Activated CD8-positive, alpha-beta memory T cell treated with anti-CD3 and anti-CD28 coated beads, Interleukin-2, amount 10 ng/mL, durations not matched to agents 7 days and 5 days (primary cell): ENCODE measurements around the gene OR2AG2. TPM values are rescaled to one million over a fixed set of nuclear protein-coding genes. Genes with fewer than 3 reads are reported as not detected.

Source experiments
- ATAC-seq: fragments of 150-1000 bp; cut with Tn5 transposase; one replicate; pipeline ENCODE4 v1.10.0; 2021; ENCODE audit warnings: moderate library complexity
- CTCF ChIA-PET: fragments of 350-600 bp; sonication (Branson Sonifier 250); formaldehyde crosslinking; loops from one replicate; lab custom pipeline; 2021; ENCODE audit warnings: antibody characterized with exemption; lab: Charles Lee
- DNase-seq: peaks from one replicate; pipeline ENCODE4 v3.0.0-alpha.2; 2020
- H3K27ac Mint-ChIP-seq: one replicate; pipeline ENCODE4 v1.8.0; 2021; ENCODE audit warnings: mild to moderate bottlenecking, mixed read lengths
- H3K27me3 Mint-ChIP-seq: one replicate; pipeline ENCODE4 v1.8.0; 2021; ENCODE audit warnings: mixed read lengths
- H3K36me3 Mint-ChIP-seq: one replicate; pipeline ENCODE4 v1.8.0; 2021; ENCODE audit warnings: mild to moderate bottlenecking, mixed read lengths
- H3K4me1 Mint-ChIP-seq: one replicate; pipeline ENCODE4 v1.8.0; 2021; ENCODE audit warnings: mixed read lengths
- H3K4me3 Mint-ChIP-seq: one replicate; pipeline ENCODE4 v1.8.0; 2021; ENCODE audit warnings: mild to moderate bottlenecking, moderate library complexity, mixed read lengths
- H3K9me3 Mint-ChIP-seq: one replicate; pipeline ENCODE4 v1.8.0; 2022; ENCODE audit warnings: low read depth, mixed read lengths
- total RNA-seq, 2 experiments: library from RNA; stranded (reverse); gene quantifications; one replicate each; pipeline ENCODE4 v1.2.3, GENCODE V29; 2021

Gene OR2AG2
- total RNA-seq, 2 experiments from 2014 or later = not detected

DNA sequence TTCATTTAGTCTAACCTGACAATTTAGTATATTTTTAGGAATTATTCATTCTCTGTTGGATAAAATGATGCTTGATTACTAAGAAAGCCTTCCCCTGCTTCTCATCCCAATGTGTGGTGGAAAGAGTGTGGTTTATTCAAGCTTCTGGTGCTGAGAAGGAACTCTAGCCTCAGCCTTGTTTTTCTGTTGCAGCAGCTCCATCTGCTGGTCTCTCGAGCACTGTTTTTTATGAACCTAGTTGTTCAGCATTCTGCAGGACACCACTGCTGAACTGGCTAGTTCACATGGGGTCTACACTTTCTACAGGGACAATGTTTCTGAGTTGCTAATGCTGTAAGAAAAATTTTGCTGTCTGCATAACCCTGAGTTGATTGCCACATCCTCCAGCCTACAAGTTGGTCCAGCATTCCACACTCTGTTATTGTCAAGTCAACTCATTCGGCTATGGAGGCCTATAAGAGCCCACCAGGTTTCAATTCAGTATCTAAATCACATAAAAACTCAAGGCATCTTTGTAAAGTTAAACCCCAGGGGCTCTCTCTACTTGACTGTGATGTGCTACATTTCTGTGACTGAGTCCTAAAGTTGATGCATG is 14.3 kb downstream of the OR2AG2 start:
- ATAC-seq = peak; percentile 88
- CTCF ChIA-PET = interaction anchor here (0.6 to 16.3 kb wide), 16 partner anchors 12 to 378 kb away, joined by 3 to 357 read pairs (median 4); partner anchors contain the start of genes MRPL17 and OR2AG2

DNA sequence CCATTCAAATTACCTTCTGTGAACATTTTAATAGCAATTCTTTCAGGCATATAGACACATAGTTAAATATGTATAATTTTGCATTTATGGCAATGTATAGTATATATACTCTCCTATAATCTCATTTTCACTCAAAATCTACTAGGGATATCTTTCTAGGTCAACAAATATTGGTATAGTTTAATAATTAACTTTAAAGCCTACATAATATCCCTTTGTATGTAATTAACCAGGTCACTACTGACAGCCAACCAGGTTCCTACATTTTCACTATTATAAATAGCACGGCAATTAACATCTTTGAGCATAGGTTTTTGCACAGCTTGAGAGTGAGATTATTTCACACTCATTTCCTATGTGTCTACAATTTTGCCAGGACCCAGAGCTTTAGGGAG is 15.8 kb downstream of the OR2AG2 start:
- no peak for ATAC-seq
- Mint-ChIP-seq H3K27ac (no peak overlapping the region), H3K4me3 (no peak overlapping the region), H3K4me1 (peaks cover 1% of the 10 kb centered on the region), H3K27me3 (peaks cover 2% of the 10 kb centered on the region), H3K36me3 (no peaks in the 10 kb centered on the region), H3K9me3 (no peaks in the 10 kb centered on the region)
- CTCF ChIA-PET = interaction anchor here (0.9 to 16.3 kb wide), 16 partner anchors 10 to 939 kb away, joined by 3 to 357 read pairs (median 6); partner anchors contain the start of genes MRPL17 and TAF10
- no peak for DNase-seq

More for the DNA sequence above, 14.3 kb downstream of the OR2AG2 start:
- no peak overlapping the region for H3K27ac Mint-ChIP-seq
- no peaks in the 10 kb centered on the region for H3K36me3 Mint-ChIP-seq
- DNase-seq = peak; percentile 72
- H3K27me3 Mint-ChIP-seq = peaks cover 4% of the 10 kb centered on the region
- no peak overlapping the region for H3K4me3 Mint-ChIP-seq
- no peaks in the 10 kb centered on the region for H3K9me3 Mint-ChIP-seq
- H3K4me1 Mint-ChIP-seq = peaks cover 1% of the 10 kb centered on the region

DNA sequence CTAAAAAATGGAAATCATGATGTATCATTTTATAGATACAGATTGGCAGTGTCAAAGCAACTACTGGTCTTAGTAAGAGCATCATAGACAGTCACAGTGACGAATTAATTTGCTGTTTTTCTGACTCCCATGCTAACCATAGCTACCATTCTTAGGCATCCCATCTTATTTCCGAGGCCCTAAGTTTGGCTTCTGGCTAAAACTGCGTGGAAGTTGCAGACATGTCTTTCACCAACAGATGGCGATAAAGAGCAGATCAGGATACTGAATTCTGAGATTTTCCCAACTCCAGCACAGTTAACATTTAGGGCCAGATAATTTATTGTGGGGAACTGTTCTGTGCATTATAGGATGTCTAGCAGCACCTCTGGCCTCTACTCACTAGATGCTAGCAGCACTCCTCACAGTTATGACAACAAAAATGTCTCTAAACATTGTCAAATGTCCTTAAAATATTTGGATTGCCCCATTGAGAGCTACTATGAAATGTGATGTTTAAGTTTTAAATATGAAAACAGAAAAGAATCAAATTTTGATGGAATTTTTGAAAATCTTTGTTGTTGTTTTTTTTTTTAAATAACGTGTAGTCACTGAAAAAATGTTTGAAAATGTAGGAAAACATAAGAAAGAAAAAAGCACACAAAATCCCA is 16.3 kb downstream of the OR2AG2 start:
- DNase-seq (peak; percentile 51), ATAC-seq (peak; percentile 63)
- H3K27ac Mint-ChIP-seq = no peak overlapping the region
- H3K36me3 Mint-ChIP-seq = no peaks in the 10 kb centered on the region
- H3K9me3 Mint-ChIP-seq = no peaks in the 10 kb centered on the region
- H3K27me3 Mint-ChIP-seq = peaks cover 1% of the 10 kb centered on the region
- CTCF ChIA-PET = interaction anchor here (0.9 to 16.3 kb wide), 20 partner anchors 10 to 940 kb away, joined by 3 to 357 read pairs (median 5); partner anchors contain the start of genes MRPL17 and TAF10
- H3K4me3 Mint-ChIP-seq = no peak overlapping the region
- H3K4me1 Mint-ChIP-seq = peaks cover 5% of the 10 kb centered on the region

DNA sequence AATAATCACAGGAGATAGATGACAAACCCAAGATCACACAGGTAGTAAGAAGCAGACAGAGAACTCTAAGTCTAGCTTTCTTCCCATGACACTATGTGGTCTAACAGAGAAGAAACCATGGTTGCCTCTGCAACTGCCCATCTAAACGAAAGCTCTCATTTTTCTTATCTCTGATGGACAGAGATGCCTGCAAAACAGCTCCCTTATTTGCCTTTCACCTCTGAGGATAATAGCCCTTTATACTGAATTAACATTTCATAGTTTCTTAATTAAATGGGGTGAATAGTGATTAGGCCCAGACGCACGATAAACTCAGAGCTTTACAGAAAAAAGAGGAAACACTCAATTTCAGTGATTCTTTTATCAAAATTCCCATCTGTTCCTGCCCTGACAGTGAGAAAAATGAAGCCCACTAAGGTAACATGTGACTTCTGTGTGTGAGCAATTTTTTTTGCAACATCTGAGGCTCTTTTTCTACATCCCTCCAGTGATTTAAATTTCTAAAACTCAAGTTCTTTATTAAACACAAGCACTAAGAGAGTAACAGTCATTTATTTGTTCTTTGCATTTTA is 24.6 kb downstream of the OR2AG2 start:
- CTCF ChIA-PET = interaction anchor here (1.1 to 17.1 kb wide), 9 partner anchors 6 to 368 kb away, joined by 3 to 357 read pairs (median 6); partner anchors contain the start of genes ILK, MRPL17 and TPP1
- Mint-ChIP-seq H3K27ac (no peak overlapping the region), H3K4me1 (peaks cover 23% of the 10 kb centered on the region), H3K9me3 (no peaks in the 10 kb centered on the region), H3K27me3 (no peaks in the 10 kb centered on the region), H3K36me3 (peaks cover 12% of the 10 kb centered on the region), H3K4me3 (no peak overlapping the region)
- ATAC-seq (no peak), DNase-seq (no peak)

DNA sequence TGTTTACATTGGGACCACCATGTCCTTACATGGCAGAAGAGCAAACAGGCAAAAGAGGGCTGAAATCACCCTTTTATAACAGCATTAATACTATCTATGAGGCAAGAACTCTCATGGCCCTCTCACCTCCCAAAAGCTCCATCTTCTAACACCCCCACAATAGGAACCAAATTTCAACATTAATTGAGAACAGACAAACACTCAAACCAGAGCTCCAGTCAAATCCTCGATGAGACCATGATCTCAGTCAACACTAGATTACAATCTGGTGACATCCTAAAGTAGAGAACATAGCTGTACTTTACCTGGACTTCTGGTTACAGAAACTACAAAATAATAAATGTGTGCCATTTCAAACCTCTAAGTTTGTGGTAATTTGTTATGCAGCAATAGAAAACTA is 25.1 kb downstream of the OR2AG2 start:
- no peaks in the 10 kb centered on the region for H3K27me3 Mint-ChIP-seq
- ATAC-seq = no peak
- H3K27ac Mint-ChIP-seq = no peak overlapping the region
- no peak overlapping the region for H3K4me3 Mint-ChIP-seq
- peaks cover 17% of the 10 kb centered on the region for H3K36me3 Mint-ChIP-seq
- no peaks in the 10 kb centered on the region for H3K9me3 Mint-ChIP-seq
- no peak for DNase-seq
- CTCF ChIA-PET = interaction anchor here (1.1 to 17.1 kb wide), 11 partner anchors 5 to 367 kb away, joined by 3 to 357 read pairs (median 6); partner anchors contain the start of genes ILK, MRPL17 and TPP1
- H3K4me1 Mint-ChIP-seq = peaks cover 28% of the 10 kb centered on the region

DNA sequence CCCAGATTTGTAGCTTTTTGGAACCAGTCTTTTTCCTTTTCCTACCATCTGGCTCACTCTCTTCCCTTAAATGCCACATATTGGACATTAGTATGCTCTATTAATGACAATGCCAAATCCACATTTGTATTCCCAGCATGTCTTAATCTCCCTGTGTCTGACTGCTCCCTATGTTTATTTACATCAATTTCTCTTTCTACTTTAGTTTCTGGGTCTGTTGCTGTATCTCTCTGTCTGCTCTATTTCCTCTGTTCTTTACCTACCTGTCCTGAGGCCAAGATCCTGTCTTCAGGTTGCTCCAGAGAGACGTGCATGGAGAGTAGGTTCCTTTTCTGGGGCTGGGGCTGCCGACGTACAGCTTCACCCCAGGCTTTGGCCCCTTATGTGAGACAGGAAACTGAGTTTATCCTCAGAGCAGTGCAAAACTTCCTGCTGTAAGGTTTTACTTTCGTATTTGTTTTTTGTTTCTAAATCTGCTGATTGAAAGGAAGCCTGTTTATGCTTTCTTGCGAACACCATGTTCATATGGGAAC is 25.6 kb downstream of the OR2AG2 start:
- CTCF ChIA-PET = interaction anchor here (0.8 to 17.1 kb wide), 15 partner anchors 5 to 426 kb away, joined by 3 to 357 read pairs (median 5); partner anchors contain the start of genes CAVIN3, ILK, MRPL17 and TAF10
- ATAC-seq (peak; percentile 89), DNase-seq (peak; percentile 68)
- no peak overlapping the region for H3K4me3 Mint-ChIP-seq
- peaks cover 30% of the 10 kb centered on the region for H3K4me1 Mint-ChIP-seq
- no peaks in the 10 kb centered on the region for H3K9me3 Mint-ChIP-seq
- no peak overlapping the region for H3K27ac Mint-ChIP-seq
- H3K36me3 Mint-ChIP-seq = peaks cover 18% of the 10 kb centered on the region
- H3K27me3 Mint-ChIP-seq = no peaks in the 10 kb centered on the region

DNA sequence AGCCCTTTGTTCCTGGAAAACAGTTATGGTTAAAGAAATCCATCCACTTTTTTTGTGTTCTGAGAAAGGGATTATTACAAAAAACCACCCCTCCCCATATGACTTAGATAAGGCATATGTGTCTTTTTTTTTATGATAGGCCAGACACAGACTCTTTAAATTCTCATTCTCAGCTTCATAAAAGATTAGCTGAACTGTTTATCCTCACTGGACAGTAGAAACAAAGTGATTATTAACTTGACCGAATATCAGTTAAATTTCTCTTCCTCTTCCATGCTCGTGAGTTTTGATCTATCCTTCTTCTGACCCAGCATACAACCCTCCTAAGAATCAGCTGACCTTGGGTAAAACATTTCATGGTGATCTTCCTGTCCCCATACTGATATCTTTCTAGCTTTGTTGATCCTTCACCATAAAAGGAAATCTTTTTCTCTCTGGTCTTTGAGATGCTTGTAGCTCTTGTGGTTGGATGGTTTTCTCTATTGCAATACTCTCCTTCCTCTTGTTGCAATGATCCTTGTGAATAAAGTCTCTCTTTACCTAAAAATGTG is 26.2 kb downstream of the OR2AG2 start:
- Mint-ChIP-seq H3K4me3 (no peak overlapping the region), H3K36me3 (peaks cover 22% of the 10 kb centered on the region), H3K9me3 (no peaks in the 10 kb centered on the region), H3K4me1 (peaks cover 30% of the 10 kb centered on the region), H3K27me3 (no peaks in the 10 kb centered on the region), H3K27ac (no peak overlapping the region)
- CTCF ChIA-PET = interaction anchor here (0.7 to 17.1 kb wide), 14 partner anchors 4 to 425 kb away, joined by 3 to 357 read pairs (median 6); partner anchors contain the start of genes CAVIN3, ILK, MRPL17 and TAF10
- ATAC-seq = peak; percentile 55
- no peak for DNase-seq

DNA sequence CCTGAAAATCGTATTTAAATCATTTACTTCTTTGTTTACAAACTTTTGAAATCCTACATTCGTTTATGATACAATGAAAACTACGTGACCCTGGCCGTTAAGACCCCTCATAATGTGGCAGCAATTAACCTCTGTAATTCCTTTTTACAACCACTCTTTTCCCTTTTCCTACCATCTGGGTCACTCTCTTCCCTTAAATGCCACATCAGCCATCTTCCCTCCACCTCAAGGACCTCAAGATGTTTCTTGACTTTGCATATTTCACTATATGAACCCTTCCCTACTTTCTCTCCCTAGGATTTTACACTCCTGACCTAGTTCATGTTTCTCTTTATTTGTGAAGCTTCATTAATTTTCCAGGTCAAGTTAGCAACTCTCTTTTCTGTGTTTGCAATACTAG is 26.8 kb downstream of the OR2AG2 start:
- DNase-seq = no peak
- no peak overlapping the region for H3K27ac Mint-ChIP-seq
- no peak overlapping the region for H3K4me3 Mint-ChIP-seq
- peaks cover 33% of the 10 kb centered on the region for H3K4me1 Mint-ChIP-seq
- CTCF ChIA-PET = interaction anchor here (0.7 to 17.1 kb wide), 8 partner anchors 4 to 425 kb away, joined by 3 to 357 read pairs (median 6); partner anchors contain the start of genes CAVIN3 and TAF10
- ATAC-seq = no peak
- H3K9me3 Mint-ChIP-seq = no peaks in the 10 kb centered on the region
- no peaks in the 10 kb centered on the region for H3K27me3 Mint-ChIP-seq
- H3K36me3 Mint-ChIP-seq = peaks cover 22% of the 10 kb centered on the region

DNA sequence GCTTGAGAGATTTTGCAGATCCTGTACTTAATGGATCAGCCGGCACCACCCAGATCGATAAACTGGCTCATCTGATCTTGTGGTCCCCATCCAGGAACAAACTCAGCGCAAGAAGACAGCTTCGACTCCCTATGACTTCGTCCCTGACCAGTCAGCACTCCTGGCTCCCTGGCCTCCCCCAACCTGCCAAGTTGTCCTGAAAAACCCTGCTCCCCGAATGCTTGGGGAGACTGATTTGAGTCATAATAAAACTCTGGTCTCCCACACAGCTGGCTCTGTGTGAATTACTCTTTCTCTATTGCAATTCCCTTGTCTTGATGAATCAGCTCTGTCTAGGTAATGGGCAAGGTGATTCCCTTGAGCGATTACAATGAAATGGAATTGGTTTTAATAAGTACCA is 29.5 kb downstream of the OR2AG2 start:
- H3K4me3 Mint-ChIP-seq = no peak overlapping the region
- H3K36me3 Mint-ChIP-seq = peaks cover 31% of the 10 kb centered on the region
- H3K27me3 Mint-ChIP-seq = no peaks in the 10 kb centered on the region
- CTCF ChIA-PET = interaction anchor here (1.2 to 17.1 kb wide), 3 partner anchors 8 to 138 kb away, joined by 3 to 357 read pairs (median 3); partner anchors contain the start of gene ILK
- no peaks in the 10 kb centered on the region for H3K9me3 Mint-ChIP-seq
- peak overlapping the region; percentile 76 for H3K27ac Mint-ChIP-seq
- H3K4me1 Mint-ChIP-seq = peaks cover 50% of the 10 kb centered on the region
- DNase-seq (peak; percentile 53), ATAC-seq (no peak)

DNA sequence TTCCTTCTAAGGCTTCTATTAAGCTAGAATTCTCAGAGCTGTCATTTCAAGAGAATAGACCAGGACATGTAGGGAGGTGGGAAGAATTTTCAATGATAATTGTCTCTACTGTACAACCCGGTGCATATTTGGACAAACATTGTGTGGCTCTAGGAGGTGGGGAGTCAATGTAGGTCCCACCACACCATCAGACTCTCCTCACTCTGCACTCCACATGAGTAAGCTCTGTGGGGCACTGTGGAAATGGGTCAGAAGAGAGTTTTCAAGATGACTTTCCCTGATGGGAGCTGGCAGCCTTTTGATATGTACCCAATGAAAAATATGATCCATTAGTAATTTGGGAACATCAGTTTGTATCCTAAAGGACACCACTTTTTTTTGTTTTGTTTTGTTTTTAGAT is 33.2 kb downstream of the OR2AG2 start:
- Mint-ChIP-seq H3K4me1 (peaks cover 86% of the 10 kb centered on the region), H3K9me3 (no peaks in the 10 kb centered on the region), H3K36me3 (peaks cover 54% of the 10 kb centered on the region), H3K27me3 (no peaks in the 10 kb centered on the region), H3K27ac (peak overlapping the region; percentile 64), H3K4me3 (no peak overlapping the region)
- no peak for ATAC-seq
- CTCF ChIA-PET = interaction anchor here (0.7 to 17.1 kb wide), 8 partner anchors 10 to 360 kb away, joined by 3 to 357 read pairs (median 4); no protein-coding TSS in a partner anchor
- no peak for DNase-seq

DNA sequence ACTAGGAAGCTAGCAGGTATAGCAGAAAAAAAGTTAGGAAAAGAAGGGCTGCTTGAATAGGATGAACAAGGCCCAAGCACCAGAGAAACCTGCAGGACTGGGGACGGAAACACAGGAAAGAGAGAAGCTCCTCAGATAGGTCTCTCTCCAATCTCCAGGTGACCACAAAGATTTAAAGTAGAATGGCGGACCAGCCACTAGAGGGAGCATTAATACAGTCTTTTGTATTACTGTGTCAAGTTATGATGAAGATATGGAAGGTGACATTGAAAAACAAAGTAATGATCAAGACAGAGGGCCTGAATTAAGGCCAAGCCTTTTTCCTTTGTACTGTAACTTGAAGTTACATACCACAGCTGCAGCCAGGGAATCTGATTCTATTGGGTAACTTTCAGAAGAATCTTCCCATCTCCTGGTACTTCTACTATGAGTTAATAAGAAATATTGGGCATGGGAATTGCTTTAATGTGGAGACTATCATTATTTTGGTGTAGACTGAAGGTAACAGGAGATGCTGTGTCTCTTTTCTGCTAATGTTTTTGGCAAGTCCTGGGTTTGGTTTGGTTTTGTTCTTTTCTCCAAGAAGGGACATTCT is 33.8 kb downstream of the OR2AG2 start:
- Mint-ChIP-seq H3K9me3 (no peaks in the 10 kb centered on the region), H3K4me3 (no peak overlapping the region), H3K4me1 (peaks cover 88% of the 10 kb centered on the region), H3K27me3 (no peaks in the 10 kb centered on the region), H3K27ac (peak overlapping the region; percentile 64), H3K36me3 (peaks cover 56% of the 10 kb centered on the region)
- CTCF ChIA-PET = interaction anchor here (0.7 to 17.1 kb wide), 18 partner anchors 9 to 414 kb away, joined by 3 to 357 read pairs (median 4); no protein-coding TSS in a partner anchor
- ATAC-seq = peak; percentile 82
- DNase-seq = peak; percentile 77

DNA sequence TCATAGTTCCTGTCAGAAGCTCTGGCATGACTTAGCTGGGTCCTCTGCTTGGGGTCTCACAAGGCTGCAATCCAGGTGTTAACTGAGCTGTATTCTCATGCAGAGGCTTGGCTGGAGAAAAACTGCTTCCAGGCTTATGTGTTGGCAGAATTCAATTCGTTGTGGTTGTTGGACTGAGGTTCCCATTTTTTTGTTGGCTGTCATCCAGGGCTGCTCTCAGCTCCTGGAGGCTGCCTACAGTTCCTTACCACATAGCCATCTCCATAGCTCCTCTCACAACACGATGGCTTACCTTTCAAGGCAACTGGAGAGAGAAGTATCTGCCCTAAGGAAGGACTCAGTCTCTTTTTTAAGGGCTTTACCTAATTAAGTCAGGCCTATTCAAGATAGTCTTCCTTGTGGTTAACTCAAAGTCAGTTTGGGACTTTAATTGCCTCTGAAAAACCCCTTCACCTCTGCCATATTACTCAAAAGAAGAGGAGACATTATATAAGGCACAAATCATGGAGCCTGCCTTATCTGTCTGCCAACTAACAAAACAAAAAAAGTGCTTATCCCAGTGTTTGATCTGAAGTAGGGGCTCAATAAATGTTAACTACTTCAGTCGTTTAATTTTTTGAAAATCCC is 35.2 kb downstream of the OR2AG2 start:
- Mint-ChIP-seq H3K9me3 (no peaks in the 10 kb centered on the region), H3K27me3 (no peaks in the 10 kb centered on the region)

More for the DNA sequence above, 35.2 kb downstream of the OR2AG2 start:
- ATAC-seq (no peak), DNase-seq (no peak)
- CTCF ChIA-PET = interaction anchor here (1.3 to 17.1 kb wide), 6 partner anchors 8 to 76 kb away, joined by 3 to 357 read pairs (median 8); no protein-coding TSS in a partner anchor
- no peak overlapping the region for H3K4me3 Mint-ChIP-seq
- H3K4me1 Mint-ChIP-seq = peaks cover 79% of the 10 kb centered on the region
- H3K27ac Mint-ChIP-seq = peak overlapping the region; percentile 50
- H3K36me3 Mint-ChIP-seq = peaks cover 53% of the 10 kb centered on the region
